ENCODE measurements around the gene WAPL. TPM values are rescaled to one million over a fixed set of nuclear protein-coding genes. Genes with fewer than 3 reads are reported as not detected.

WAPL gene
- total and polyA plus RNA-seq, 2 of the 13 experiments (the other 11 are each of a cell fraction or from before 2014, with no cell fraction given) = 13.2 to 43.5 TPM

- peak; percentile 72 for TF ChIP-seq SRSF1 (optimal IDR thresholded peaks at IDR 0.05; ENCODE audit: low read depth, low read length)
- no peak for TF ChIP-seq MTA3 (CRISPR knock-in tag; IDR thresholded peaks at IDR 0.05)
- no peak; the same call in 1 of the 2 replicates for TF ChIP-seq PRDM15 (CRISPR knock-in tag; IDR thresholded peaks at IDR 0.05)
- TF ChIP-seq SCMH1 (CRISPR knock-in tag; IDR thresholded peaks at IDR 0.05; ENCODE audit: borderline replicate concordance) = no peak
- TF ChIP-seq ZNF18 (CRISPR knock-in tag; IDR thresholded peaks at IDR 0.05; ENCODE audit: insufficient replicate concordance) = no peak
- TF ChIP-seq ZNF781 (CRISPR knock-in tag; IDR thresholded peaks at IDR 0.05; ENCODE audit: borderline replicate concordance, not compliant biosample characterization) = no peak
These were observed at the start of gene WAPL (continued) for GRCh38 chr10:86521678-86522509.
